HuH-7.5 (cell line): Measurements from ENCODE around the gene ABHD16B.

Experiments used
- DNase-seq: peaks from one replicate; pipeline ENCODE4 v3.0.0; 2011; ENCODE audit warnings: low spot score

The ABHD16B gene

GRCh38 chr20:63895952-63896263, 34.6 kb downstream of the ABHD16B start:
- no peak for DNase-seq

- peak; percentile 75 for DNase-seq
These were observed 35.2 kb downstream of the ABHD16B start for GRCh38 chr20:63896264-63897105.

GRCh38 chr20:63897978-63898561, 36.8 kb downstream of the ABHD16B start:
- no peak for DNase-seq

- no peak for DNase-seq
These were observed 37.7 kb downstream of the ABHD16B start for GRCh38 chr20:63898882-63899558.

GRCh38 chr20:63900413-63900812, 39.1 kb downstream of the ABHD16B start:
- no peak for DNase-seq

- peak; percentile 3 for DNase-seq
These were observed 42.7 kb downstream of the ABHD16B start for GRCh38 chr20:63903796-63904561.

GRCh38 chr20:63908008-63908682, 46.8 kb downstream of the ABHD16B start:
- no peak for DNase-seq

GRCh38 chr20:63911176-63911575, 49.9 kb downstream of the ABHD16B start:
- no peak for DNase-seq
